Measurements from ENCODE around the gene TNC. TPM values are rescaled to one million over a fixed set of nuclear protein-coding genes. Genes with fewer than 3 reads are reported as not detected.

The TNC gene
- total and polyA plus RNA-seq, 2 donors (not counting 1 experiment from before 2014, with no cell fraction given), result not detected

GRCh38 chr9:114973216-114973615 lies 144.7 kb downstream of the TNC start:
- CTCF ChIA-PET, result no interaction called here
- intact Hi-C loops (cut with micrococcal nuclease), result no loop called here
- H3K4me2 ChIP-seq (replicated peaks; ENCODE audit: low read depth, low read length, poor library complexity, severe bottlenecking), result no peak overlapping the region

GRCh38 chr9:114972510-114973136 lies 145.3 kb downstream of the TNC start:
- no peaks in the 10 kb centered on the region for H3K4me1 Mint-ChIP-seq
- H3K27ac Mint-ChIP-seq, result no peak overlapping the region
- ATAC-seq (ENCODE audit: low read depth), result no peak
- Histone ChIP-seq H3K4me1 (ENCODE audit: control insufficient read depth in 2 of 2, insufficient read depth in 2 of 2, low read length in 2 of 2) (no peaks in the 10 kb centered on the region), H3K4me3 (ENCODE audit: control extremely low read depth in 1 of 5, extremely low read depth in 1 of 5, insufficient read depth in 1 of 5, low read depth in 2 of 5, low read length in 4 of 5) (no peak overlapping the region), H3K9ac (ENCODE audit: low read length) (no peak overlapping the region), H3K79me2 (ENCODE audit: control insufficient read depth, insufficient read depth, low read length) (no peaks in the 10 kb centered on the region), H4K20me1 (ENCODE audit: control insufficient read depth, insufficient read depth, low read length, poor library complexity, severe bottlenecking) (no peaks in the 10 kb centered on the region), H3K36me3 (replicated peaks in 1 of 2; ENCODE audit: control extremely low read depth in 1 of 2, control insufficient read depth in 1 of 2, extremely low read depth in 1 of 2, insufficient read depth in 2 of 2, low read length in 1 of 2) (no peaks in the 10 kb centered on the region), H3K27me3 (replicated peaks in 1 of 4; ENCODE audit: control extremely low read depth in 1 of 4, control insufficient read depth in 3 of 4, insufficient read depth in 4 of 4, low read length in 3 of 4) (no peaks in the 10 kb centered on the region), H3K27ac (ENCODE audit: low read length in 2 of 2) (no peak overlapping the region), H3K4me2 (replicated peaks; ENCODE audit: low read depth, low read length, poor library complexity, severe bottlenecking) (no peak overlapping the region), H2AFZ (ENCODE audit: insufficient read depth, low read depth, low read length, poor library complexity, severe bottlenecking) (no peak overlapping the region), H3K9me3 (ENCODE audit: control extremely low read depth in 1 of 3, control insufficient read depth in 2 of 3, insufficient read depth in 1 of 3, low read length in 2 of 3) (no peaks in the 10 kb centered on the region)
- no peaks in the 10 kb centered on the region for H3K9me3 Mint-ChIP-seq (ENCODE audit: insufficient read depth)
- TF ChIP-seq EZH2 (IDR thresholded peaks at IDR 0.05; ENCODE audit: borderline replicate concordance, insufficient read depth, low read depth, low read length, poor library complexity, severe bottlenecking), result no peak
- no peak for TF ChIP-seq CTCF (IDR thresholded peaks at IDR 0.05)
- no peak overlapping the region for H3K4me3 Mint-ChIP-seq
- no peak for DNase-seq
- ChIA-PET POLR2A (no interaction called here), CTCF (no interaction called here)
- peaks cover 7% of the 10 kb centered on the region for H3K27me3 Mint-ChIP-seq
- intact Hi-C loops (cut with micrococcal nuclease), result no loop called here
- 100% methylated on average over 1 of the region's 3 CpGs for WGBS (ENCODE audit: insufficient coverage)

More at GRCh38 chr9:114973216-114973615, 144.7 kb downstream of the TNC start:
- DNase-seq (no peak), ATAC-seq (ENCODE audit: low read depth) (no peak)
- no peak overlapping the region for H3K27ac Mint-ChIP-seq
- no peaks in the 10 kb centered on the region for H3K9me3 Mint-ChIP-seq (ENCODE audit: insufficient read depth)
- Histone ChIP-seq H3K27ac (ENCODE audit: low read length in 2 of 2) (no peak overlapping the region), H4K20me1 (ENCODE audit: control insufficient read depth, insufficient read depth, low read length, poor library complexity, severe bottlenecking) (no peaks in the 10 kb centered on the region), H3K79me2 (ENCODE audit: control insufficient read depth, insufficient read depth, low read length) (no peaks in the 10 kb centered on the region), H3K4me3 (ENCODE audit: control extremely low read depth in 1 of 5, extremely low read depth in 1 of 5, insufficient read depth in 1 of 5, low read depth in 2 of 5, low read length in 4 of 5) (no peak overlapping the region), H3K36me3 (replicated peaks in 1 of 2; ENCODE audit: control extremely low read depth in 1 of 2, control insufficient read depth in 1 of 2, extremely low read depth in 1 of 2, insufficient read depth in 2 of 2, low read length in 1 of 2) (no peaks in the 10 kb centered on the region), H2AFZ (ENCODE audit: insufficient read depth, low read depth, low read length, poor library complexity, severe bottlenecking) (no peak overlapping the region), H3K9me3 (ENCODE audit: control extremely low read depth in 1 of 3, control insufficient read depth in 2 of 3, insufficient read depth in 1 of 3, low read length in 2 of 3) (no peaks in the 10 kb centered on the region), H3K27me3 (replicated peaks in 1 of 4; ENCODE audit: control extremely low read depth in 1 of 4, control insufficient read depth in 3 of 4, insufficient read depth in 4 of 4, low read length in 3 of 4) (no peaks in the 10 kb centered on the region), H3K9ac (ENCODE audit: low read length) (no peak overlapping the region), H3K4me1 (ENCODE audit: control insufficient read depth in 2 of 2, insufficient read depth in 2 of 2, low read length in 2 of 2) (no peaks in the 10 kb centered on the region)
- H3K4me1 Mint-ChIP-seq, result no peaks in the 10 kb centered on the region
- peaks cover 7% of the 10 kb centered on the region for H3K27me3 Mint-ChIP-seq
- TF ChIP-seq CTCF (IDR thresholded peaks at IDR 0.05), result no peak
- no peak for TF ChIP-seq EZH2 (IDR thresholded peaks at IDR 0.05; ENCODE audit: borderline replicate concordance, insufficient read depth, low read depth, low read length, poor library complexity, severe bottlenecking)
- WGBS (ENCODE audit: insufficient coverage), result 14% methylated on average over 1 of the region's 2 CpGs
- POLR2A ChIA-PET, result no interaction called here
- H3K4me3 Mint-ChIP-seq, result no peak overlapping the region

Other genes with a start within 250 kb of the TNC start
- gene TNFSF8, start 187.6 kb downstream of the TNC start, total RNA-seq, result 1.6 and 1.9 TPM in 2 replicates
- 2.6 and 4.1 TPM in 2 replicates for gene TNFSF8, start 187.6 kb downstream of the TNC start, polyA plus RNA-seq

Measured in B cell (primary cell).